ENCODE data around the gene TPRKB.
"Not testable (repeated sequence)": the region's sequence is repeated elsewhere in the genome, so short reads cannot be mapped to it uniquely, and the experiment has no call there.

The TPRKB gene

GRCh38 chr2:73736855-73737779, at the start of gene TPRKB:
Gene TPRKB (minus strand): TSS chr2:73737345. CDS start chr2:73734569, 2,776 bp downstream.
- peak within 1 kb of the TSS; percentile 78 for H3K4me3 ChIP-seq (ENCODE audit: low read depth, low read length)
- in situ Hi-C loops (cut with HindIII; ENCODE audit: low sequenced_read_pairs), result no loop called here
- TF ChIP-seq CTCF (IDR thresholded peaks at IDR 0.05; ENCODE audit: low read depth, low read length), result no peak
- peak; percentile 99 for DNase-seq (ENCODE audit: low read depth, low spot score)

- in situ Hi-C loops (cut with HindIII; ENCODE audit: low sequenced_read_pairs); DNase-seq (ENCODE audit: low read depth, low spot score); H3K4me3 ChIP-seq (ENCODE audit: low read depth, low read length): not testable (repeated sequence)
These were observed 46.7 kb upstream of the TPRKB start, which contains the start of gene C2orf78 for GRCh38 chr2:73783883-73784282. Gene C2orf78 (plus strand): TSS chr2:73784183. CDS start chr2:73784310, 127 bp downstream.

GRCh38 chr2:73783402-73783801, 46.3 kb upstream of the TPRKB start:
- in situ Hi-C loops (cut with HindIII; ENCODE audit: low sequenced_read_pairs); H3K4me3 ChIP-seq (ENCODE audit: low read depth, low read length); DNase-seq (ENCODE audit: low read depth, low spot score): not testable (repeated sequence)

- no peak for TF ChIP-seq CTCF (IDR thresholded peaks at IDR 0.05; ENCODE audit: low read depth, low read length)
- no peak for DNase-seq (ENCODE audit: low read depth, low spot score)
- peak overlapping the region; percentile 96 for H3K4me3 ChIP-seq (ENCODE audit: low read depth, low read length)
- in situ Hi-C loops (cut with HindIII; ENCODE audit: low sequenced_read_pairs), result no loop called here
These were observed 43.1 kb upstream of the TPRKB start for GRCh38 chr2:73780237-73780582.

GRCh38 chr2:73779467-73780236, 42.5 kb upstream of the TPRKB start, which contains the start of gene DUSP11:
Gene DUSP11 (minus strand): TSS chr2:73780103. CDS start chr2:73779974, 129 bp downstream.
- peak; percentile 96 for TF ChIP-seq CTCF (IDR thresholded peaks at IDR 0.05; ENCODE audit: low read depth, low read length)
- in situ Hi-C loops (cut with HindIII; ENCODE audit: low sequenced_read_pairs), result no loop called here
- peak; percentile 93 for DNase-seq (ENCODE audit: low read depth, low spot score)
- peak within 1 kb of the TSS; percentile 96 for H3K4me3 ChIP-seq (ENCODE audit: low read depth, low read length)

GRCh38 chr2:73778867-73779466, 41.8 kb upstream of the TPRKB start:
- H3K4me3 ChIP-seq (ENCODE audit: low read depth, low read length), result peak overlapping the region; percentile 96
- in situ Hi-C loops (cut with HindIII; ENCODE audit: low sequenced_read_pairs); DNase-seq (ENCODE audit: low read depth, low spot score): not testable (repeated sequence)

- in situ Hi-C loops (cut with HindIII; ENCODE audit: low sequenced_read_pairs), result no loop called here
- no peak for TF ChIP-seq CTCF (IDR thresholded peaks at IDR 0.05; ENCODE audit: low read depth, low read length)
- DNase-seq (ENCODE audit: low read depth, low spot score), result peak; percentile 29
- no peak overlapping the region for H3K4me3 ChIP-seq (ENCODE audit: low read depth, low read length)
These were observed 39.8 kb upstream of the TPRKB start for GRCh38 chr2:73776869-73777519.
